CD4-positive, alpha-beta T cell (primary cell): ENCODE measurements around the gene KIAA0825. TPM values are rescaled to one million over a fixed set of nuclear protein-coding genes. Genes with fewer than 3 reads are reported as not detected.

ENCODE experiments used
- ATAC-seq: fragments of 200-7000 bp; cut with Tn5 transposase; one replicate; pipeline ENCODE4 v1.10.0; 2022; ENCODE audit warnings: mild to moderate bottlenecking; ENCODE audit not compliant: poor library complexity
- CTCF ChIA-PET: fragments of 350-600 bp; sonication (Branson Sonifier 250); formaldehyde crosslinking; loops from one replicate; lab custom pipeline; 2021; ENCODE audit warnings: antibody characterized with exemption, inconsistent platforms; lab: Charles Lee
- POLR2A ChIA-PET: fragments of 350-600 bp; sonication (Branson Sonifier 250); formaldehyde crosslinking; loops from one replicate; lab custom pipeline; 2021; ENCODE audit warnings: antibody characterized with exemption, inconsistent platforms; lab: Charles Lee
- DNase-seq, 14 experiments: peaks; one replicate each; pipeline ENCODE4 v3.0.0-alpha.2; 2013 to 2020; ENCODE audit warnings: mixed read lengths in 2 of 14
- H3K27ac ChIP-seq, 2 donors: one replicate each; pipeline versions ENCODE4 v1.5.1 to v1.7.0; 2013; ENCODE audit warnings: low read length in 2 of 2, low read depth in 1 of 2, mild to moderate bottlenecking in 1 of 2
- H3K27me3 ChIP-seq, 2 experiments: 1 replicate in 1 of 2; 2 replicates in 1 of 2; pipeline versions ENCODE4 v1.6.1 to v1.7.0; 2013; ENCODE audit warnings: low read length in 2 of 2, control low read depth in 1 of 2, mild to moderate bottlenecking in 1 of 2, moderate library complexity in 1 of 2; ENCODE audit not compliant: insufficient read depth in 2 of 2, control insufficient read depth in 1 of 2
- H3K36me3 ChIP-seq: one replicate; pipeline ENCODE4 v1.6.1; 2013; ENCODE audit warnings: low read length, control low read depth; ENCODE audit not compliant: insufficient read depth
- H3K4me1 ChIP-seq: one replicate; pipeline ENCODE4 v1.6.1; 2013; ENCODE audit warnings: low read length, control low read depth; ENCODE audit not compliant: insufficient read depth
- H3K4me3 ChIP-seq: one replicate; pipeline ENCODE4 v1.5.1; 2013; ENCODE audit warnings: mild to moderate bottlenecking, low read length, moderate library complexity
- H3K9me3 ChIP-seq, 2 experiments: 1 replicate in 1 of 2; 2 replicates in 1 of 2; pipeline versions ENCODE4 v1.6.1 to v1.7.0; 2013; ENCODE audit warnings: low read length in 2 of 2, mild to moderate bottlenecking in 2 of 2, control low read depth in 1 of 2, moderate library complexity in 1 of 2; ENCODE audit not compliant: control insufficient read depth in 1 of 2, insufficient read depth in 1 of 2
- H3K27ac Mint-ChIP-seq: one replicate; pipeline ENCODE4 v1.8.0; 2020; ENCODE audit warnings: mixed read lengths
- H3K27me3 Mint-ChIP-seq: one replicate; pipeline ENCODE4 v1.8.0; 2021; ENCODE audit warnings: mixed read lengths
- H3K36me3 Mint-ChIP-seq: one replicate; pipeline ENCODE4 v1.8.0; 2021; ENCODE audit warnings: low read depth, mixed read lengths
- H3K4me1 Mint-ChIP-seq: one replicate; pipeline ENCODE4 v1.8.0; 2021; ENCODE audit warnings: low read depth, mixed read lengths
- H3K4me3 Mint-ChIP-seq: one replicate; pipeline ENCODE4 v1.8.0; 2020; ENCODE audit warnings: mild to moderate bottlenecking, mixed read lengths
- H3K9me3 Mint-ChIP-seq: one replicate; pipeline ENCODE4 v1.8.0; 2020; ENCODE audit warnings: mixed read lengths
- intact Hi-C, 2 experiments: fragments of 100-400 bp; cut with DNase I in 1 of 2; cut with micrococcal nuclease in 1 of 2; formaldehyde crosslinking; loops; one replicate each; pipeline versions ENCODE4 v1.15.1 to v1.9.0; 2023 to 2025; cut with DNase I, micrococcal nuclease
- total RNA-seq, 174 experiments: library from RNA in 2 of 174; stranded (reverse) in 2 of 174; gene quantifications; one replicate each; pipeline ENCODE4 v1.2.3 and lab custom pipeline; 2021 to 2026
- TF ChIP-seq, protein P1 (sequence below): fragments of 200-600 bp; IDR thresholded peaks from one replicate; pipeline ENCODE4 v1.8.0; 2022; ENCODE audit warnings: antibody characterized with exemption, mild to moderate bottlenecking

The KIAA0825 gene
- total RNA-seq, 2 experiments from 2014 or later: 1.5 to 1.6 TPM

DNA sequence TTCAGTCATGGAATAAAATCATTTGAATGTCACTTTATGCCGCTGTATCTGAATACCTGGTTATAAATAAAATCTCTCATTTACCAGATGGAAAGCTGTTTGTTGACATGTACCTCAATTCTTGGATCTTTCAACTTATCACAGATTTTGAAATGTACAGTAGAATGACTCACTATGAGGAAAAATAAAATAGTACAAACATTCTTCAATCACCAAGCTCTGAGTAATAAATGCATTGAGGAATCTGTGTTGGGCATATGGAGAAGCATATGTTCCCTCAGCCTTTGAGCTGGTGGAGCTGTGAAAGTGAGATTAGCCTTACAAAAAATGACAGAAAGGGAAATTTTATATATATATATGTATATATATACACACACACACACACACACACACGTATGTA is 175.4 kb downstream of the KIAA0825 start:
- DNase-seq (no peak), ATAC-seq (no peak)
- H3K36me3 Mint-ChIP-seq: no peaks in the 10 kb centered on the region
- H3K4me1 Mint-ChIP-seq: no peaks in the 10 kb centered on the region
- H3K9me3 Mint-ChIP-seq: no peaks in the 10 kb centered on the region
- H3K36me3 ChIP-seq: no peaks in the 10 kb centered on the region
- H3K27me3 ChIP-seq: no peaks in the 10 kb centered on the region
- H3K4me1 ChIP-seq: no peaks in the 10 kb centered on the region
- no peak overlapping the region for H3K4me3 Mint-ChIP-seq
- CTCF ChIA-PET: no interaction called here
- TF ChIP-seq, protein P1, sequence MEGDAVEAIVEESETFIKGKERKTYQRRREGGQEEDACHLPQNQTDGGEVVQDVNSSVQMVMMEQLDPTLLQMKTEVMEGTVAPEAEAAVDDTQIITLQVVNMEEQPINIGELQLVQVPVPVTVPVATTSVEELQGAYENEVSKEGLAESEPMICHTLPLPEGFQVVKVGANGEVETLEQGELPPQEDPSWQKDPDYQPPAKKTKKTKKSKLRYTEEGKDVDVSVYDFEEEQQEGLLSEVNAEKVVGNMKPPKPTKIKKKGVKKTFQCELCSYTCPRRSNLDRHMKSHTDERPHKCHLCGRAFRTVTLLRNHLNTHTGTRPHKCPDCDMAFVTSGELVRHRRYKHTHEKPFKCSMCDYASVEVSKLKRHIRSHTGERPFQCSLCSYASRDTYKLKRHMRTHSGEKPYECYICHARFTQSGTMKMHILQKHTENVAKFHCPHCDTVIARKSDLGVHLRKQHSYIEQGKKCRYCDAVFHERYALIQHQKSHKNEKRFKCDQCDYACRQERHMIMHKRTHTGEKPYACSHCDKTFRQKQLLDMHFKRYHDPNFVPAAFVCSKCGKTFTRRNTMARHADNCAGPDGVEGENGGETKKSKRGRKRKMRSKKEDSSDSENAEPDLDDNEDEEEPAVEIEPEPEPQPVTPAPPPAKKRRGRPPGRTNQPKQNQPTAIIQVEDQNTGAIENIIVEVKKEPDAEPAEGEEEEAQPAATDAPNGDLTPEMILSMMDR: no peak
- intact Hi-C loops: no loop called here
- no peak overlapping the region for H3K27ac Mint-ChIP-seq
- no peak overlapping the region for H3K27ac ChIP-seq
- no peak overlapping the region for H3K4me3 ChIP-seq
- no peaks in the 10 kb centered on the region for H3K27me3 Mint-ChIP-seq
- H3K9me3 ChIP-seq: no peaks in the 10 kb centered on the region
- POLR2A ChIA-PET: no interaction called here

DNA sequence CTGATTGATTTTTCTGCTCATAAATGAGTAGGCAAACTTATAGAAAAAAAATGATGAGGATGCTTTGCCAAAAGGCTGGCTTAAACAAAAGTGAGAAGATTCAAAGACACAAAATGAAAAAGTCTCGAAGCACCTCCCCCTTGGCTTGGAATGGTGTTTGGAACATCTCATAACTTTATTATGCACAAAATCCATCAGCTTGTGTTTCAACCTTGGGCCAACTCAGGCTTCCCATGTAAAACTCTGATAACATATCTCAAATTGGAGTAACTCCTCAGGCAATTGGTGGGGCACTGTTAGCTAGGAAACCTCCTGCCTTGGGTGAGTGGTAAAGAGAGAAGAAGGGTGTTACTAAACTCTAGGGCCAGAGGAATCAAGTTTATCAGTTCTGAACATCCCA is 176.3 kb downstream of the KIAA0825 start:
- Mint-ChIP-seq H3K9me3 (no peaks in the 10 kb centered on the region), H3K4me3 (no peak overlapping the region), H3K4me1 (no peaks in the 10 kb centered on the region), H3K27ac (no peak overlapping the region), H3K27me3 (no peaks in the 10 kb centered on the region), H3K36me3 (no peaks in the 10 kb centered on the region)
- no peaks in the 10 kb centered on the region for H3K9me3 ChIP-seq
- no peak overlapping the region for H3K4me3 ChIP-seq
- H3K4me1 ChIP-seq: no peaks in the 10 kb centered on the region
- no peak overlapping the region for H3K27ac ChIP-seq
- no peak for DNase-seq
- CTCF ChIA-PET: no interaction called here
- ATAC-seq: no peak
- TF ChIP-seq, protein P1: no peak
- no peaks in the 10 kb centered on the region for H3K27me3 ChIP-seq
- intact Hi-C loops: no loop called here
- H3K36me3 ChIP-seq: no peaks in the 10 kb centered on the region
- POLR2A ChIA-PET: no interaction called here

DNA sequence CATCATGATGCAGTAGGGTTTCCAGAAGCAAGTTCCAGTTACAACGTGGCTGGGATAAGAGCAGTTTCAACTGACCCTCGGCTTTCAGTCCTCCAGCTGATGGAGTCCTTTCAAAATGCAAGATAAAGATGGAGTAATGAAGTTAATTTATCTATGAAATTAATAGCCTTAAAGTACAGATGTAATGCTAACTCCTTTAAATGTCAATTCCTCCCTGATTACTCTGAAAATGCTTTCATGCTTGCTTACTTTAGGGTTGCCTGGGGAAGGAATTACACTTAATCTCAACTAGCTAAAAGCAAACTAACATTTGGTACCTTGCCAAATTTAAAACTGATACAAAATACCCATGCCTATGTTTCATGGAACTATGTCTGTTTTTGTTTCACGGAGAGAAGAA is 178.4 kb downstream of the KIAA0825 start:
- Histone ChIP-seq H3K27ac (no peak overlapping the region), H3K9me3 (no peaks in the 10 kb centered on the region), H3K36me3 (no peaks in the 10 kb centered on the region), H3K4me3 (no peak overlapping the region), H3K27me3 (no peaks in the 10 kb centered on the region), H3K4me1 (no peaks in the 10 kb centered on the region)
- Mint-ChIP-seq H3K4me3 (no peak overlapping the region), H3K27me3 (no peaks in the 10 kb centered on the region), H3K4me1 (no peaks in the 10 kb centered on the region), H3K27ac (no peak overlapping the region), H3K36me3 (peaks cover 9% of the 10 kb centered on the region), H3K9me3 (peaks cover 3% of the 10 kb centered on the region)
- CTCF ChIA-PET: no interaction called here
- intact Hi-C loops: no loop called here
- no peak for DNase-seq
- ATAC-seq: no peak
- POLR2A ChIA-PET: interaction anchor here (0.8 to 1.0 kb wide), 2 partner anchors 24 to 879 kb away, joined by 3 read pairs; no protein-coding TSS in a partner anchor
- TF ChIP-seq, protein P1: no peak
